Inflammatory macrophage (primary cell): ENCODE measurements around the gene SLC17A3.

Source experiments
- DNase-seq, 2 donors: peaks; one replicate each; pipeline ENCODE4 v3.0.0-alpha.2; 2020 to 2022
- total RNA-seq, 18 experiments: gene quantifications; one replicate each; lab custom pipeline; 2026; ENCODE audit warnings: mixed read lengths in 6 of 18, inconsistent platforms in 2 of 18; lab: John Stamatoyannopoulos, UW

SLC17A3 gene, protein sequence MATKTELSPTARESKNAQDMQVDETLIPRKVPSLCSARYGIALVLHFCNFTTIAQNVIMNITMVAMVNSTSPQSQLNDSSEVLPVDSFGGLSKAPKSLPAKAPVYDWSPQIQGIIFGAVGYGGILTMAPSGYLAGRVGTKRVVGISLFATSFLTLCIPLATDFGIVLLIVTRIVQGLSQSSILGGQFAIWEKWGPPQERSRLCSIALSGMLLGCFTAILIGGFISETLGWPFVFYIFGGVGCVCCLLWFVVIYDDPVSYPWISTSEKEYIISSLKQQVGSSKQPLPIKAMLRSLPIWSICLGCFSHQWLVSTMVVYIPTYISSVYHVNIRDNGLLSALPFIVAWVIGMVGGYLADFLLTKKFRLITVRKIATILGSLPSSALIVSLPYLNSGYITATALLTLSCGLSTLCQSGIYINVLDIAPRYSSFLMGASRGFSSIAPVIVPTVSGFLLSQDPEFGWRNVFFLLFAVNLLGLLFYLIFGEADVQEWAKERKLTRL
- 0 to 0.10 (median 0) reads per million in 18 experiments for total RNA-seq

DNA sequence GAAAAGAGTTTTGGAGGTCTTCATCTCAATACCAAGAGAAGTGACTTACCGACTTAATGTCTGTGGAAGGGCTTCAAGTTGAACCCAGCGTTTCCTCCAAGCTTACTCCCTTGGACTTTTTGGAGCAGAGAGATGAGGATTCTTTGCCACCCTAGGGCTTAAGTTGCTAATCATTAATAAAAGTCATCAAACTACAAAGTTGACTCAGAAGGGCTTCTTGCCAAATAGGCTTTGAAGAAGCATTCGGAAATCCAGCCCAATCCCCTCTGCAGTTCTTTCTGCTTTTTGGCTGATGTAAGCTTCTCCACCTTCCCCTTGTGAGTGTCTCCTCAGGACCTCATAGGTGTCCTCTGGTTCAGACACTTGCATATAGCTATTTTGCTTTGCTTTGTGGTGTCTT is at the start of gene SLC17A3:
SLC17A3 (minus strand) TSS at position 126 of the 400 bp plus-strand sequence. CDS start 5,856 bp downstream, outside the sequence.
- DNase-seq: no peak

DNA sequence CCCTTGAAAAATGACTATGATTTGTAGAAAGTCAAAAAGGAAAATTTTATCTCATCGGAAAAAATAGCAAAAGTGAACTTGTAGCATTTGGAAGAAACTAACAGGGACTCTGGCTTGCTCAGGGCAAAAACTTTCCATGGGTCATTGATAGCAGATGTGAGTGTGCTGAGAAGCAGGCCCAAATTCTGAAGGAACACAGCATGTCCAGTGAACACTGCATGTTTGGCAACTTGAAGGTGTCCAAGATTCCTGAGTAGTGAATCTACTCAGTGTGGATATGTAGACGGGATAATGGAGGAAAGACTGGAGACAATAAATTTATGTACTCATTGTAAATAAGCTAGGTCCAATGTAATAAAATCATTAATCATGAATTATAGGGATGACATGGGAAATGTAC is 48.3 kb upstream of the SLC17A3 start:
- no peak for DNase-seq

DNA sequence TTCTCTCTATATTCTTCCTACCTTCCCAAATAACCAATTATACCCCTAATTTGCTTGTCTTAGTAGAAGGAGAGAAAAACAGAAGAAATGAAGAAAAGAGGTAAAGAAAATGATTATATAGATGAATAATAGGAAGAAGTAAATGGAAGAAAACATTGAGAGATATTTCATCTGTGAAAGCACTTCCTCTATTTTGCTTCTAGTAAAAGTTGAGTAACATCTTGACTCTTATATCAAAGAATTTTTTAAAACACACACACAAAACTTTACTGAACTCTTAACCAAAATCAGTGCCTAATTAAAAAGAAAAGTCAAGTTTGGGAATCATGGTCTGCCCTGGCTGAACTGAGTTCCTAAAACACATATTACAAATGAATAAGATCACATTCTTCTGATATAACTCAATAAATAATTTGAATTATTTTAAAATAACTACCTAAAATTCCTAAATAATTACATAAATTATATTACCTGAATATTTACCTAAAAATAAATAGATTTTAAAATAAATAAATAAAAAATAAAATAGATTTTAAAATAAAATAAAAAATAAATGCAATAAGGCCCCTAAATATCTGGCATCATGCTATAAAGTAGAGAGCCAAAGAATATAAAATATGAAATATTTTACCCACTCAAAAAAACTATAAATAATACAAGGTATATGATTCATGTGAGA is 47.6 kb upstream of the SLC17A3 start:
- peak in 1 of 2 donors; percentile 35 for DNase-seq

DNA sequence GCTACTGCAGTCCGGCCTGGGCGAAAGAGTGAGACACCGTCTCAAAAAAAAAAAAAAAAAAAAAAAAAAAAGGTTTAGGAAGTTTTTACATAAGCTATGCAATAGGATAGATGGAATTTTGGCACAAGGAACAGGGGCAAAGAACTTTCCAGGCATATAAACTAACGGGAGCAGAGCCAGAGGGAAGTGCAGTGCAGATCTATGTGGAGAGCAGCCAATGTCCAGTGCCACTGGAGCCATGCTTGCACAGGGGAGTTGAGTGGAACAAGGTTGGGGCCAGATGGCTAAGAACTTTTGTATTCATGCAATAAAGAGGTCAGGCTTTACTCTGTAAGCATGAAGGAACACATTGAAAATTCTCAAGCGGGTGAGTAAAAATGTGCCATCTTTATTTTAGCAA is 45.6 kb upstream of the SLC17A3 start:
- no peak for DNase-seq

DNA sequence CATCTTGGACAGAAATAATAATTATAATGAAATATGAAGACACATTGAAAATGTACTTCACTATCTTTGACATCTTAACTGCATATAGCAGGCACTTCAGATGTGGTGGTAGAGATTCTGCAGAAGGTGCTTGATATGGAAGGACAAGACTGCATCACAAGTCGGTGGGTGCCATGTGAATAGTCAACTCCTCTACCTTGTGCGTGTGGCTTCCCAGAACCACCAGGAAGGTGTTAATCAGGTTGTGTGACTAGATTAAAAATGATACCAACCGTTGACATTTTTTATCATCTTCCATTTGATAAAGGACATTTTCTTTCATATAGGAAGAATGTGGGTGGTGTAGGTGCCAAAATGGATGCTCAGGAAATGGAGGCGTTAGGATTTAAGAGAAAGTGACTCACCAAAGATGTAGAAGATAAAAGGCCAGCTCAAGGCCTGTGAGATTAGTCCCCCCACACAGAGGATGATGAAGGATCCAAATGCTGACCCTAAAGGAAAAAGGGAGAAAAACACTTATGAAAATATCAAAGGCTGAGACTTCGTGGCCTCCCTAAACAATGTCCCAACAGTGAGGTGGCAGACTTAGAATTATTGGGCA is 44.1 kb upstream of the SLC17A3 start:
- no peak for DNase-seq

DNA sequence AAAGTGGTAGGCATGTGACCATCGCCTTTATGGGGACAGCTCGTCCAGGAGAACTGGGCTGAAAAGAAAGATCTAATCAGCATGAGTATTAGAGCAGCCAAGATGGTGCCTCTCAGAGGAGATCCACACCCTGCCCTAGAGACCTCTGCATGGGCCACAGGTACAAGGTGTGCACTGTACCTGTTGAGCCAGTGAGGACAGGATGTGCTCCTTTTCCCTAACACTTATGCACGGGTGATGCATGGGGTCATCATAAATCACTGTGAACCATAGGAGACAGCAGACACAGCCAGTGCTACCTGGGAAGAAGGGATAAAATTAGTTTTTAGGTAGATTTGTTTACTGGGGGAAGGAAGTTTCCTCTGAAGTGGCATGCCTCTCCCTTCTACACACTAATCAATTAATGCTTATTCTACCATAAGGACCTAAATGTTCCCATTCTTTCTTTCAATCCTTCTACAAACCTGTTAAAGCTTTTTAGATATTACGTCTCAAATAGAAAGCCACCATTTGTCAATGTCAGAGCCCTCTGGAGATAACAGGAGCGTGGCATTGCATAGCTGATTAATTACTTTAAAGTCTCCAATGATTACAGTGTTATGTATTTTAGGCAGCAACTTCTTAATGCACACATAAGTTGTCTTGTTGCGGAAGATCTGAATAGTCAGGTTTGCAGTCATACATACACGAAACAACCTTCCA is 42.9 kb upstream of the SLC17A3 start:
- DNase-seq: no peak

DNA sequence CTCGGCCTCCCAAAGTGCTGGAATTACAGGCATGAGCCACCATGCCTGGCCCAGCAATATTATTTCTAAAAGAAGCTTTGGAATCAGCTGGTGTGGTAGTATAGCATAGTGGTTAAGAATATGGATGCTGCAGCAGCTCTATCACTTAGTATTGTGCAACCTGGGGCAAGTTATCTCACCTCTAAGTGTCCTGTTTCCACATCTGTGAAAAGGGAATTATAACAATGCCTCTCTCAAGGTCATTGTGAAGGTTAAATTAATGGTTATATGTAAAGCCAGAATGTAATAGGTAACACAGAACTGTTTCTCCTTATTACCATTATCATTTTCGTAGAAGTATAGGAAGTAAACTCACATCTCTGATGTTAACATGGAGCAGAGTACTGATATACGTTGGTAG is 42.3 kb upstream of the SLC17A3 start:
- no peak for DNase-seq

DNA sequence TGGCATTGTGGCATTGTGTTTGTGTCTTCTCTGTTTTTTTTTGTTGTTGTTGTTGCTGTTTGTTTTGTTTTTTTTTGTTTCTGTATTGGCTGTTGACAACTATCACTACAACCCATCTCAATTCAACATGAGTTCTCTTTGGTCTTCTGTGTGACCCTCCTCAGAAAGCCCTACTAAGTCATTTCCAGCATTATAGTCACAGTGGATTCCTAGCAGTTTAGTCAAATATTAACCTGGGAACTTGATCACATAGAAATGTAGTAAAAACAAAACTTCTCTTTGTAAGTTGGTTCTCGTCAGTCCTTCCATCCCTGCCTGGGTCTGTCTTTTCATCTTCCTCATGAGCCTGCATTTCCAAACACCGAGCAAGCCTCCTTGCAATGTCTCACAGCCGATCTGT is 39.7 kb upstream of the SLC17A3 start:
- DNase-seq: no peak

DNA sequence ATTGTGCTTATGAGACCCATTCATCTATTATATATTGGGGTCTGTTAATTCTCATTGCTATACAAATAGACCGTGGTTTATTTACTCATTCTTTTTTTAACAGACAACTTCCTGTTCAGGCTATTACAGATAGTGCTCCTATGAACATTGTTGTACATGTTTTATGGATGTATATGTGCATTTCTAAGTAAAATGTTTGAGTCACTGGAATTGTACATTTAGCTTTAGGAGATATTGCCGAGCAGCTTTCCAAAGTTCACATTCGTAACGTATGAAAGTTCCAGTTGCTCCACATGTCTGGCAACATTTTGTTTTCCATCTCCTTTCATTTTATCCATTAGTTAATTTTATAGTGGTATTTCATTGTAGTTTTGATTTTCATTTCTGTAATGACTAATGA is 37.3 kb upstream of the SLC17A3 start:
- no peak for DNase-seq

DNA sequence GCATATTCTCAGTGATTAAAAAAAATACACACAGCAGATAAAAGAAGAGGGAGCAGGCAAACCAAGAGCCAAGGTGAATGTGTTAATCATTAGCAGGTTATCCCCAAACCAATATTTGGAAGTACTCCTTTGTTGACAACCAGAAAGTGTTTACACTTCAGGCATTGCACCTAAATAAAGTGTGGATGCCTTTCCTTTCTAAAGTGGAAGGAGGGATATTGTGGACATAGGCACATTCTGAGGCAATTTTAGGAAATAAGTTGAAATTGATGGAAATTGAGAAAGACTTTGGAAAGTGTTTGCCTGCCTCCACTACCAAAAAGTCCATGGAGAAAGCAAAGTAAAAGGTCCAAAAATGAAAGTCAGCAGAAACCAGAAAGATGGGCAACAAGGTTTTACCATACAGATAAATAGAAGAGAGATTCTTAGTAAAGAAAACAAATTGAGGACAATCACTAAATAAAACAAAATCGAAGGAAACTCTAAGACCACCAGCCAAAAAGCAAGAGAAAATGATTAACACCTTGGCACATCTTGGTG is 33.5 kb upstream of the SLC17A3 start:
- DNase-seq: no peak

DNA sequence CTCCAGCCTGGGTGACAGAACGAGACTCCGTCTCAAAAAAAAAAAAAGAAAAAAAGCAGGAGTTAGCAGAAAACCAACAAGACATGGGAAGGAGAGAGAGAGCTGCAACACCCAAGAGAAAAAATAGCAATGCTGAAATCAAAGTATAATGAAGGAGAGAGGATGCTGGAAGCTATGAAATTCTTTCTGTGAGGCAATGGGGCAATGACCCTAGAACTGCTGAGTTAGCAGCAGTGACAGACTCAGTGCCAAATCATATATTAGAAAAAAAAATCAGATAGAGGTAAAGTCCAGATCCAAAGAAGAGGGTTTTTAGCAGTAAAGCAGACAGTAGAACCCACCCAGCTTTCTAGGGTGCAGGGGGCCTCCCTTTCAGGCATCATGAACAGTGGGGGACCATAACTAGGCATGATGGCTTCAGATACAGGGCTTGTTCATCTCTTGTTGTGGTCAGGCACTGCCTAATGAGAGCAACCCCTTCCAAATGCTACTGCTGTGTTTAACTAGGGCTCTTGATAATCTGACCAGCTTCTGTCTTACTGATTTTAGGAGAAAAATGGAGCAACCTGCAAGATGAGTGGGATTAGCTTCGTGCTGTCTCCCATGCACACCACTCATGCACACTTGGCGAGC is 29.5 kb upstream of the SLC17A3 start:
- no peak for DNase-seq

DNA sequence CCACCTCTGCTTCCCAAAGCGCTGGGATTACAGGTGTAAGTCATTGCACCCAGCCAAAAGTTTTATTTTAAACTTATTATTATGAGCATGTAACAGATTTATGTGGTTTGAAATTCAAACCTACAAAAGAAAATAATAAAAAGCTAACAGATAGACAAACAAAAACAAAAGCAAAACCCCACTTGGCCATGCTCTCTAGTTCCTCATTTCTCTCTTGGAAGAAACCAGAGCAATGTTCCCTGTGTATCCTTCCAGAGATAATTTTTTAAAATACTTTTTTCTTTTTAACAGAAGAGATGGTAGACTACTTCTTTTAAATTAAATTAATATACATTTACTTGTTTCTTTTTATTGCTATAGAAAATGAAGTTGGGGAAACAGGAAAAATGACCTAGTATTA is 28.0 kb upstream of the SLC17A3 start:
- no peak for DNase-seq

DNA sequence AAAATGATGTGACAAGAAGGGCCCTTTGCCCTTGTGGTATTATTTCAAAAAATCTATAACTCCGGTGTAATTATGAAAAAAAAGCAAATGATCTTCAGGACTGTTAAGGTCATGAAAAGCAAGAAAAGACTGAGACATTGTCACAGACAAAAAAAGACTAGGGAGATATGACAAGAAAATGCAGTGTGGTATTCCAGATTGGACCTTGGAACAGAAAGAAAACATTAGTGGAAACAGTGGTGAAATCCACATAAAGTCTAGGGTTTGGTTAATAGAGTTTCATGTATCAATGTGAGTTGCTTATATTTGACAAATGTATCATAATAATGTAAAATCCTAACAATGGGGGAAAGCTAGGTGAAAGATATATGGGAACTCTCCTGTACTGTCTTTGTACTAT is 26.8 kb upstream of the SLC17A3 start:
- DNase-seq: no peak

DNA sequence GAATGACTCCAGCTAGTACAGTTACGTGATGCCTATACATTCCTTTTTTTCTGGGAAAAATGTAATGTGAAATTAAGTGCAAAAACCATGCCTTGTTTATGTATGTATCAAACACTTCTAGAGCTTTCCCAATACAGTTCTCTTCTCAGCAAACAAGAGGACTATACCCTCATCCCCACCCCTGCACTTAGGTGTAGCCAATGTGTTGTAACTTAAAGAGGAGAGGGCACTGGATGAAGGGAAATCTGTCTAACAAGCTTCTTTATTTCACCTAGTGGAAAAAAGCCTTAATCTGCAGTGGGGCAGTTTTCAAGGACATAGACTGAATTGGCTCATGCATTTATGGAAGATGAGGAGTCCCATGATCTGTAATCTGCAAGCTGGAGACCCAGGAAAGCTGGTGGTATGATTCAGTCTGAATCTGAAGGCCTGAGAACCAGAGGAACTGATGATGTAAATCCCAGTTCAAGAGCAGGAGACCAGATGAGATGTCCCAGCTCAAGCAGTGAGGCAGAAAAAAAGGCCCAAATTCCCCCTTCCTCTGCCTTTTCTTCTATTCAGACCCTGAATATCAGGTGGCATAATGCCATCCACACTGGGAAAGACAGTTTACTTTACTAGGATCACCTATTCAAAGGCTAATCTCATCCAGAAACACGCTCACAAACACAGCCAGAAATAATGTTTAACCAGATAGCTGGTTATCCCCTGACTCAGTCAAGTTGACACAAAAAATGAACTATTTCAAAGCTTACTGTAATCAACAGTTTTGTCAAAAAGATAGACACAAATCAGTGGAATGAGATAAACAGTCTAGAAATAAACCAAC is 25.8 kb upstream of the SLC17A3 start:
- no peak for DNase-seq

DNA sequence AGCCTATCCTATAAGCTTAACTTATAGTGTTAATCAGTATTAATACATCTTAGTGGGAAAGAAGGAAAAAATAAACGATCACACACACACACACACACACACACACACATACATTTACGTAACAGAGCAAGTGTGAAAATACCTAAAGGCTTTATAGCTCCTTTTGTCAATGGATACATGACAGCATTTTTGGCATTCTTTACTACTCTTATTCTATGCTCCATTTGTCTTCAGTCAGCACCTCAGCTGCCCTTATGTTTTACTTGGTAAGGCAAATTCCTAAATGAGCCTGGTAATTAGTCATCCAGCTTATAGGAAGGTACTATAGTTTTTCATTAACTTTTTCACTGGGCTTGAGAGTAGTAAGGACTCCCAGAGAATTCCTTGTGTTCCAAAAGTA is 25.1 kb upstream of the SLC17A3 start:
- no peak for DNase-seq

DNA sequence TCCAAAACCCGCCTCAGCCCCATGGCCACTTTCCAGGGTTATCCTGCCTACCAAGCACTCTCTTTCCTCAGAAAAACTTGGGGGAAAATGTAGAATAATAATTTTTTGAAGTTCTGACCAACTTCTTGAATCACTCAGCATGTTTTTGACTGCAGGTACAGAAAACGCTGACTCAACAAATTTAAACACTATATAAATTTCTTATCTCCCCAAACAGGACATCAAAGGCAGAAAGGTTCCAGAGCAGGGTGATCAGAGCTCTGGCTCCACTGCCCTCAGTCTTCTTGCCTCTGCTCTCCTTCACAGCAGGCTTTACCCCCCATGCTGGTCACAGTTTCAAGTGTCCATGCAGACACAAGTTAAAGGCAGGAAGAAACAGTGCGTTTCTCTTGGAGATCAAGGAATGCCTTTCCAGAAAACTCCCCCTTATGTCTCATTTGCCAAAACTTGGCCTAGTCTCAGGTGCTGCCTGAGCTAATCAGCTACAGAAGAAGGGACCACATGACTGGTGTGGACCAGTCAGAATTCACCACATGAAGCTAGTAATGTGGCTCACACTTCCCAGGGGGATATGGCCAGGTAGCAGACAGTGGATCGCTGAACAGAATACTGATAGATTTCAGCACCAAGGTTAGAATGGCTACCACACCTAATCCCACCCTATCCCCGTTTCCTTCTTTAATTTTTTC is 24.4 kb upstream of the SLC17A3 start:
- DNase-seq: no peak

DNA sequence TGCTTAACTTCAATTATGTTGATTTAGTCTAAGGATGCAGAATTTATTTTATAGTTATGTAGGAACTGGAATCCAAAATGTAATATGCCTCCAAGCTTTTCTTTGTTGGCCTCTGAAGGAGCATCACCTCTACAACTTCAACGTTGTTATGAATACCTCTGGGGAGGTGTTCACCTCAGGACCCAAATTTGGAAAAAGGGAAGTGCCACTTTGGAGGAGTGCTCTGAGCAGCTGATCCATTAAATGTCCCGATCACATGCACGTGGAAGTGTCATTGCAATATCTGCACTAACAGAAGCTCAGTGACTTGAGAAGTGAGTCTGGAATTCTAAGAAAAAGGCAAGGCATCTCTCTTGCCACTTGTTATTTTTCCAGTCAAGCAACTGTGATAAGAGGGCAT is 22.2 kb upstream of the SLC17A3 start:
- DNase-seq: no peak

DNA sequence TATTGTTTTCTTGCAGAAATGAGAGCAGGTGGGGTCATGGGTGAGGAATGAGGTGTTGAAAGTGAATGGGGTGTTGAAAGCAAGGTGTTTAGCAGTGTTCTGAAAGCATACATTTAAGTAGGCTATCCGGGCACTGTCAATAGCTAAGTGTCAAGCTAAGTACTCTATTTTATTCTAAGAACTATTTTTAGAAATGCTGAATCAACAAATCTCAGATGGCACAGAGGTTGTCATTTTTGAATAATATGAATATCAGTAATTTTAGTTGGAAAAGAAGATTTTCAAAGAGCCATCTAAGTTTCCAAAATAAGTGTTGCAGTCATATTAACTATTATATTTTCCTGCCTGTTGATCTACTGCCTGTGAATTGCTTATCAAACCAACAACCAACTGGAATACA is 21.7 kb upstream of the SLC17A3 start:
- DNase-seq: no peak

DNA sequence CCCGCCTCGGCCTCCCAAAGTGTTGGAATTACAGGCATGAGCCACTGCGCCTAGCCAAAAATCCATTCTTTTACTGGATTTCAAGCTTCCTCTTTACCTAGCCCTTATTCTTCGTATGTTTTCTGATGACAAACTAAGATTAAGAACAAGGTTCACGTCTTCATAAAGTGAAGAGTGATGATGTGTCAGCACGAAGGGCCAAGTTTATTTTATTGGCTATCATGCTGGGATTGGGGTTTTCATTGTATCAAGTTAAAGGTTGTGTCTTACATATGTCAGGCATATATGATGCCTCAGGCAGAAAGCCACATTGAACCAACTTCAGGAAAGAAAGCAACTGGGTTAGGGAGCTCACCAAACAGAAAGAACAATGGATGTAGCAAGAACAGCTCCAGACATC is 19.7 kb upstream of the SLC17A3 start:
- no peak for DNase-seq

DNA sequence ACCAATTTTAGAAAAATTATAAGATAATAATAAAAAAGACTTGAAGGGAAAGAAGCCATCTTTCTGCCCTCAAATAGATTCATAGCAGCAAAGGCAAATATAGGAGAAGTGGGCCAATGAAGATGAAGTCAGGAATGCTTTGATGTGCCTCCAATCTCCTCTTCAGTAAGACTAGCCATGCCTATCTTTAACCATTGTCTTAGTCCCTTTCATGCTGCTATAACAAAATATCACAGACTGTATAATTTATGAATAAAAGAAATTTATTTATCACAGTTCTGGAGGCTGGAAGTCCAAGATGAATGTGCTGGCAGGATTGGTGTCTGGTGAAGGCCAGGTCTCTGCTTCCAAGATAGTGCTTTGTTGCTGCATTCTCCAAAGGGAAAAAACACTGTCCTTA is 18.8 kb upstream of the SLC17A3 start:
- DNase-seq: no peak
